Heart left ventricle (tissue), 16 donors: ENCODE data around the gene CLK3. TPM values are rescaled to one million over a fixed set of nuclear protein-coding genes. Genes with fewer than 3 reads are reported as not detected.

Experiments used
- ATAC-seq, 4 donors: fragments of 200-7000 bp; cut with Tn5 transposase; one replicate each; pipeline ENCODE4 v1.9.1; 2020 to 2022; ENCODE audit warnings: moderate library complexity in 4 of 4, mild to moderate bottlenecking in 3 of 4, moderate number of reproducible peaks in 1 of 4
- DNase-seq, 5 donors: peaks; one replicate each; pipeline ENCODE4 v3.0.0-alpha.2; 2020
- H3K27ac ChIP-seq, 12 donors: fragments of 200-600 bp; sonication (generic) in 4 of 12; one replicate each; pipeline versions ENCODE4 v1.5.0 to v1.8.0; 2016 to 2022; ENCODE audit warnings: mild to moderate bottlenecking in 2 of 12
- H3K27me3 ChIP-seq, 9 donors: fragments of 200-600 bp; sonication (generic) in 2 of 9; one replicate each; pipeline versions ENCODE4 v1.5.1 to v1.8.0; 2016 to 2022; ENCODE audit warnings: mild to moderate bottlenecking in 3 of 9
- H3K36me3 ChIP-seq, 9 donors: fragments of 200-600 bp; sonication (generic) in 2 of 9; one replicate each; pipeline versions ENCODE4 v1.5.0 to v1.8.0; 2018 to 2022; ENCODE audit warnings: mild to moderate bottlenecking in 2 of 9
- H3K4me1 ChIP-seq, 12 donors: fragments of 200-600 bp; sonication (generic) in 4 of 12; one replicate each; pipeline versions ENCODE4 v1.5.0 to v1.8.0; 2016 to 2022; ENCODE audit warnings: mild to moderate bottlenecking in 3 of 12
- H3K4me3 ChIP-seq, 12 donors: fragments of 200-600 bp; sonication (generic) in 4 of 12; one replicate each; pipeline versions ENCODE4 v1.5.0 to v1.8.0; 2017 to 2022; ENCODE audit warnings: mild to moderate bottlenecking in 9 of 12, moderate library complexity in 4 of 12
- H3K9me3 ChIP-seq, 12 donors: fragments of 200-600 bp; sonication (generic) in 4 of 12; one replicate each; pipeline versions ENCODE4 v1.5.0 to v1.8.0; 2016 to 2022; ENCODE audit warnings: mild to moderate bottlenecking in 1 of 12
- CTCF ChIP-seq, 12 donors: fragments of 200-600 bp; sonication (generic) in 4 of 12; IDR thresholded peaks; one replicate each; pipeline versions ENCODE4 v1.5.0 to v1.8.0; 2018 to 2022; ENCODE audit warnings: antibody characterized with exemption in 12 of 12, mild to moderate bottlenecking in 5 of 12
- POLR2A ChIP-seq, 2 donors: fragments of 450-650 bp; IDR thresholded peaks; one replicate each; pipeline ENCODE4 v1.6.1; 2017; ENCODE audit warnings: antibody characterized with exemption in 2 of 2, mild to moderate bottlenecking in 2 of 2, moderate library complexity in 2 of 2
- WGBS, 4 donors: extraction: QIAGEN DNeasy Blood & Tissue Kit in 2 of 4; methylation state at CpG; one replicate each; pipeline versions ENCODE4 v1.1.5 to v1.1.7; 2013 to 2018; 5-methylcytosine and 5-hydroxymethylcytosine counted together
- intact Hi-C, 10 donors: fragments of 100-400 bp; cut with DNase I; formaldehyde crosslinking; loops; one replicate each; pipeline versions ENCODE4 v1.11.1 to v1.14.2; 2022
- polyA plus RNA-seq, 2 donors: library from polyadenylated mRNA; stranded (reverse); fragments of 200-250 nt; gene quantifications; one replicate each; pipeline ENCODE4 v1.2.3, GENCODE V29; 2013
- total RNA-seq, 9 donors: library from RNA; depleted of rRNA in 2 of 9; stranded (reverse); fragments of >200 nt in 2 of 9; fragmentation: NEBNext Ultra II Directional in 3 of 9; extraction: Animal tissue kit (Norgen Biotek cat#: 25700) in 3 of 9; gene quantifications; one replicate each; pipeline versions ENCODE4 v1.1.0 to v1.2.4, GENCODE V29; 2016 to 2023
- donor health status: ischemic (EF 13 %, LVEDD 7.1; RV severe dilation, severe dysfunction).
- donor health status: healthy with polysubstance abuse.
- donor health status: DM: no; HTN: yes; CAD: no.
- donor health status: DM: no; HTN: no; CAD: no.
- donor health status: ischemic (EF 25% LVEDD 6.9; RV normal size, moderate dysfunction).
- donor health status: ischemic (EF 25% LVEDD 5.7; RV mildly dilated, moderate dysfunction).
- donor health status: healthy.
- donor health status: DM: yes; HTN: yes; CAD: no.
- donor health status: ischemic (EF 35%, LVEDD 5.7; RV mildly dilated, moderate dysfunction).
- donor health status: nonischemic (EF 11% LVEDD 7.7; RV severe dilation, severe dysfunction).
- donor health status: DM: yes; HTN: yes; CAD: no.
- donor health status: PGD.
- donor health status: ischemic (EF 29% LVEDD 5.4; RV normal size, mild dysfunction).
- donor health status: nonischemic (EF 23%, LVEDD 6.1; RV moderate dilation, normal function).

Gene CLK3
- total and polyA plus RNA-seq, 11 donors: 31.0 to 75.9 (median 48.5) TPM

DNA sequence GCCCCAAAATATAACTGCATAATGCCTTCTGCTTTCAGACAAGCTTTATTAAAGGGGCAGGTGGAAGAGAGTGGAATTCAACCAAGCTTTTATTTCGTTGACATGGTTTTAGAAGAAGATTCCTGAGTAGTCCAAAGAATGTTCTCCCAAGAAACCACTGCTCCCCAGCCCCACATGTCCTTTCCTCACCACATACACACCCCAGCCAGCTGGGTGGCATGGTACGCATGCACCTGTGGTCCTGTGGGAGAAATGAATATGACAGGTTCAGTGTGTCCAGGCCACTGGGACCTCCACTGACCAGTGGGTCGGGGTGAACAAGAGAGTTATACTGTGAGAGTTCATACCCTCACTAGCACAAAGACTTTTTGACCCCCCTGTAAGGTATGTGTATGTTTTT, 44.4 kb upstream of the CLK3 start:
- Histone ChIP-seq H3K4me3 (no peak overlapping the region), H3K27me3 (no peaks in the 10 kb centered on the region), H3K4me1 (peaks cover 0 to 22% (median 9%) of the 10 kb centered on the region in 12 donors), H3K36me3 (peaks cover 0 to 44% (median 25%) of the 10 kb centered on the region in 9 donors), H3K9me3 (no peaks in the 10 kb centered on the region), H3K27ac (no peak overlapping the region)
- TF ChIP-seq CTCF (IDR thresholded peaks at IDR 0.05): no peak
- no peak for TF ChIP-seq POLR2A (IDR thresholded peaks at IDR 0.05)
- DNase-seq (no peak), ATAC-seq (no peak)
- intact Hi-C loops: no loop called here
- 81 to 92% (median 92%) methylated on average over 3 of the region's 3 CpGs for WGBS, 4 donors

GRCh38 chr15:74573987-74574386, 41.6 kb upstream of the CLK3 start:
- H3K4me1 ChIP-seq: peaks cover 0 to 22% (median 9%) of the 10 kb centered on the region in 12 donors
- ATAC-seq: no peak

GRCh38 chr15:74578496-74578994, 37.1 kb upstream of the CLK3 start:
- TF ChIP-seq CTCF (IDR thresholded peaks at IDR 0.05): no peak
- no peak for TF ChIP-seq POLR2A (IDR thresholded peaks at IDR 0.05)
- peaks cover 0 to 52% (median 19%) of the 10 kb centered on the region in 9 donors for H3K36me3 ChIP-seq

More at GRCh38 chr15:74573987-74574386, 41.6 kb upstream of the CLK3 start:
- Histone ChIP-seq H3K27me3 (no peaks in the 10 kb centered on the region), H3K4me3 (no peak overlapping the region), H3K27ac (no peak overlapping the region), H3K36me3 (peaks cover 0 to 56% (median 27%) of the 10 kb centered on the region in 9 donors), H3K9me3 (no peaks in the 10 kb centered on the region)
- no peak for TF ChIP-seq POLR2A (IDR thresholded peaks at IDR 0.05)
- TF ChIP-seq CTCF (IDR thresholded peaks at IDR 0.05): no peak
- 96 to 100% (median 96%) methylated on average over 4 of the region's 4 CpGs for WGBS, 4 donors
- intact Hi-C loops: no loop called here
- no peak for DNase-seq

GRCh38 chr15:74579001-74579400, 36.6 kb upstream of the CLK3 start:
- Histone ChIP-seq H3K4me3 (no peak overlapping the region), H3K9me3 (no peaks in the 10 kb centered on the region), H3K36me3 (peaks cover 0 to 48% (median 14%) of the 10 kb centered on the region in 9 donors), H3K27ac (no peak overlapping the region), H3K27me3 (no peaks in the 10 kb centered on the region), H3K4me1 (no peaks in the 10 kb centered on the region)
- 93 to 97% (median 95%) methylated on average over 9 of the region's 9 CpGs for WGBS, 4 donors
- TF ChIP-seq POLR2A (IDR thresholded peaks at IDR 0.05): no peak
- no peak for TF ChIP-seq CTCF (IDR thresholded peaks at IDR 0.05)
- intact Hi-C loops: no loop called here
- ATAC-seq (no peak), DNase-seq (no peak)

More at GRCh38 chr15:74578496-74578994, 37.1 kb upstream of the CLK3 start:
- Histone ChIP-seq H3K4me3 (no peak overlapping the region), H3K27ac (no peak overlapping the region), H3K4me1 (no peaks in the 10 kb centered on the region), H3K27me3 (no peaks in the 10 kb centered on the region), H3K9me3 (no peaks in the 10 kb centered on the region)
- ATAC-seq (no peak), DNase-seq (no peak)
- 93 to 99% (median 95%) methylated on average over 3 of the region's 3 CpGs for WGBS, 4 donors
- intact Hi-C loops: no loop called here
